HepG2 (cell line): ENCODE measurements around the gene LRP1B.

Experiments
- MYC ChIP-seq: sonication (generic); formaldehyde crosslinking; IDR thresholded peaks from 2 replicates; pipeline ENCODE4 v1.9.0; 2021; ENCODE audit warnings: missing genetic modification reagents, borderline replicate concordance
- NFE2L2 ChIP-seq: fragments of 150-350 bp; IDR thresholded peaks from 2 replicates; pipeline ENCODE4 v1.6.1; 2014; ENCODE audit warnings: low read length
- PCBP1 ChIP-seq: fragments of 200-400 bp; formaldehyde crosslinking; IDR thresholded peaks from 2 replicates; pipeline ENCODE4 v1.6.1; 2017; ENCODE audit warnings: mild to moderate bottlenecking, low read depth, low read length, borderline replicate concordance
- POLR2A ChIP-seq, 2 experiments: IDR thresholded peaks; 2 replicates each; pipeline ENCODE4 v1.6.1; 2011; ENCODE audit warnings: low read depth in 2 of 2, low read length in 2 of 2, mild to moderate bottlenecking in 1 of 2, moderate library complexity in 1 of 2; ENCODE audit not compliant: insufficient read depth in 1 of 2
- ZNF264 ChIP-seq: sonication (generic); formaldehyde crosslinking; IDR thresholded peaks from 2 replicates; pipeline ENCODE4 v1.4.0; 2020; ENCODE audit warnings: missing genetic modification reagents
- ZNF317 ChIP-seq: sonication (generic); formaldehyde crosslinking; IDR thresholded peaks from 2 replicates; pipeline ENCODE4 v1.5.0; 2020; ENCODE audit warnings: mild to moderate bottlenecking, missing genetic modification reagents
- TF ChIP-seq, protein P1 (sequence below): sonication (generic); formaldehyde crosslinking; IDR thresholded peaks from one replicate; pipeline ENCODE4 v1.5.1; 2020; ENCODE audit warnings: mild to moderate bottlenecking, missing genetic modification reagents; ENCODE audit errors: not compliant biosample characterization
- TF ChIP-seq, protein P2 (sequence below): IDR thresholded peaks from 2 replicates; pipeline ENCODE4 v1.6.1; 2016
- TF ChIP-seq, protein P3 (sequence below): IDR thresholded peaks from 2 replicates; pipeline ENCODE4 v1.6.1; 2016; ENCODE audit warnings: missing compliant biosample characterization, missing genetic modification reagents, borderline replicate concordance

DNA sequence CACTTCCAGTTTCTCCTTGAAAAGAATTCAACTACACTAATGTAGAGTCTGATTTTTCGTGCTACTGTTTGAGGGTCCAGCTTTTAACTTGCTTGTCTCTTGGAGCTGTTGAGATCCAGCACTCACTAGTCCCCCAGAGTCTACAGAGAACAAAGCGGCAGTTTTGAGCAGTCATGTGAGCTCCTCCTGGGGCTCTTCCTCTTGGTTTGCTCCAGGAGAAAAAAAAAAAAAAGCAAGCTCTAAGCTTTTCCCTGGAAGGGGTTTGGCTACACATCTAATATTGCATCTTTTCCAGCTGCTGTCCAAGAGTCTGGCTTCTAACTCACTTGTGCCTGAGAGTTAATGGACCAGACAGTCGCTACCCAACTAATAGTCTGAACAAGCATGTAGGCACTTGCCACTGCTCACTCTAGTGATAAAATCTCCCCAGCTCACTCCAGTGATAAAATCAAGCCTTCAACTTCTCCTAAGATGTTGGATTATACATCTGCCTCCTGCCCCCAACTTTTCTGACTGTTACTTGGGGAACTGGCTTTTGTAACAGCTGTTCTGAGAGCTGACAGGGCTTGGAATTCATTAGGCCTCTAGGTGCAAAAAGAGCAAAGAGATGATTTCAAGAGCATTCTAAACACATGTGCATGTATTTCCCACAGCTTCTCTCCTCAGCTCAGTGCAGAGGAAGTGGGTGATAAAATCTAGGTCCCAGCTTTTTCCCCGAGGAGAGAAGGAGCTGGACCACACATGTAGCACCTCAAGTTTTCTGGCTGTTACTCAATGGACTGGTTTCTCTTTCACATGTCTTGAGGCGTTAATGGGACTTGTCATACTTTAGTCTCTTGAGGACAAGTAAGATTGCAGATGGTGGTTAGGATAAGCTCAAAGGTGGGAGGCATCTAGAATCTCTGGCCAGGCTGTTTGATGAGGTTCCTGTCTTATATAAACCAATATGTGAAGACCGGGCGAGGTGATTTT lies 750.5 kb downstream of the LRP1B start:
- TF ChIP-seq POLR2A (IDR thresholded peaks at IDR 0.05; ENCODE audit: insufficient read depth in 1 of 2, low read depth in 2 of 2, low read length in 2 of 2) (no peak), ZNF264 (CRISPR knock-in tag) (no peak), PCBP1 (no peak), NFE2L2 (no peak), ZNF317 (no peak), MYC (CRISPR knock-in tag) (no peak)
- TF ChIP-seq, protein P1, sequence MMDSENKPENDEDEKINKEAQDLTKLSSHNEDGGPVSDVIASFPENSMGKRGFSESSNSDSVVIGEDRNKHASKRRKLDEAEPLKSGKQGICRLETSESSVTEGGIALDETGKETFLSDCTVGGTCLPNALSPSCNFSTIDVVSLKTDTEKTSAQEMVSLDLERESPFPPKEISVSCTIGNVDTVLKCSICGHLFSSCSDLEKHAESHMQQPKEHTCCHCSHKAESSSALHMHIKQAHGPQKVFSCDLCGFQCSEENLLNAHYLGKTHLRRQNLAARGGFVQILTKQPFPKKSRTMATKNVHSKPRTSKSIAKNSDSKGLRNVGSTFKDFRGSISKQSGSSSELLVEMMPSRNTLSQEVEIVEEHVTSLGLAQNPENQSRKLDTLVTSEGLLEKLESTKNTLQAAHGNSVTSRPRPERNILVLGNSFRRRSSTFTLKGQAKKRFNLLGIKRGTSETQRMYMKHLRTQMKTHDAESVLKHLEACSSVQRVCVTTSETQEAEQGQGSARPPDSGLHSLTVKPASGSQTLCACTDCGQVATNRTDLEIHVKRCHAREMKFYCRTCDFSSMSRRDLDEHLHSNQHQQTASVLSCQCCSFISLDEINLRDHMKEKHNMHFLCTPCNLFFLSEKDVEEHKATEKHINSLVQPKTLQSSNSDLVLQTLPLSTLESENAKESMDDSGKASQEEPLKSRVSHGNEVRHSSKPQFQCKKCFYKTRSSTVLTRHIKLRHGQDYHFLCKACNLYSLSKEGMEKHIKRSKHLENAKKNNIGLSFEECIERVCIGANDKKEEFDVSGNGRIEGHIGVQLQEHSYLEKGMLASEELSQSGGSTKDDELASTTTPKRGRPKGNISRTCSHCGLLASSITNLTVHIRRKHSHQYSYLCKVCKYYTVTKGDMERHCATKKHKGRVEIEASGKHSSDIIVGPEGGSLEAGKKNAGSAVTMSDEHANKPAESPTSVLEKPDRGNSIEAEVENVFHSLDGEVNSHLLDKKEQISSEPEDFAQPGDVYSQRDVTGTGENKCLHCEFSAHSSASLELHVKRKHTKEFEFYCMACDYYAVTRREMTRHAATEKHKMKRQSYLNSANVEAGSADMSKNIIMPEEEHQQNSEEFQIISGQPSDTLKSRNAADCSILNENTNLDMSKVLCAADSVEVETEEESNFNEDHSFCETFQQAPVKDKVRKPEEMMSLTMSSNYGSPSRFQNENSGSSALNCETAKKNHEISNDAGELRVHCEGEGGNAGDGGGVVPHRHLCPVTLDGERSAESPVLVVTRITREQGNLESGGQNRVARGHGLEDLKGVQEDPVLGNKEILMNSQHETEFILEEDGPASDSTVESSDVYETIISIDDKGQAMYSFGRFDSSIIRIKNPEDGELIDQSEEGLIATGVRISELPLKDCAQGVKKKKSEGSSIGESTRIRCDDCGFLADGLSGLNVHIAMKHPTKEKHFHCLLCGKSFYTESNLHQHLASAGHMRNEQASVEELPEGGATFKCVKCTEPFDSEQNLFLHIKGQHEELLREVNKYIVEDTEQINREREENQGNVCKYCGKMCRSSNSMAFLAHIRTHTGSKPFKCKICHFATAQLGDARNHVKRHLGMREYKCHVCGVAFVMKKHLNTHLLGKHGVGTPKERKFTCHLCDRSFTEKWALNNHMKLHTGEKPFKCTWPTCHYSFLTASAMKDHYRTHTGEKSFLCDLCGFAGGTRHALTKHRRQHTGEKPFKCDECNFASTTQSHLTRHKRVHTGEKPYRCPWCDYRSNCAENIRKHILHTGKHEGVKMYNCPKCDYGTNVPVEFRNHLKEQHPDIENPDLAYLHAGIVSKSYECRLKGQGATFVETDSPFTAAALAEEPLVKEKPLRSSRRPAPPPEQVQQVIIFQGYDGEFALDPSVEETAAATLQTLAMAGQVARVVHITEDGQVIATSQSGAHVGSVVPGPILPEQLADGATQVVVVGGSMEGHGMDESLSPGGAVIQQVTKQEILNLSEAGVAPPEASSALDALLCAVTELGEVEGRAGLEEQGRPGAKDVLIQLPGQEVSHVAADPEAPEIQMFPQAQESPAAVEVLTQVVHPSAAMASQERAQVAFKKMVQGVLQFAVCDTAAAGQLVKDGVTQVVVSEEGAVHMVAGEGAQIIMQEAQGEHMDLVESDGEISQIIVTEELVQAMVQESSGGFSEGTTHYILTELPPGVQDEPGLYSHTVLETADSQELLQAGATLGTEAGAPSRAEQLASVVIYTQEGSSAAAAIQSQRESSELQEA (CRISPR knock-in tag), result no peak
- TF ChIP-seq, protein P2, sequence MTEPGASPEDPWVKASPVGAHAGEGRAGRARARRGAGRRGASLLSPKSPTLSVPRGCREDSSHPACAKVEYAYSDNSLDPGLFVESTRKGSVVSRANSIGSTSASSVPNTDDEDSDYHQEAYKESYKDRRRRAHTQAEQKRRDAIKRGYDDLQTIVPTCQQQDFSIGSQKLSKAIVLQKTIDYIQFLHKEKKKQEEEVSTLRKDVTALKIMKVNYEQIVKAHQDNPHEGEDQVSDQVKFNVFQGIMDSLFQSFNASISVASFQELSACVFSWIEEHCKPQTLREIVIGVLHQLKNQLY, result no peak
- TF ChIP-seq, protein P3, sequence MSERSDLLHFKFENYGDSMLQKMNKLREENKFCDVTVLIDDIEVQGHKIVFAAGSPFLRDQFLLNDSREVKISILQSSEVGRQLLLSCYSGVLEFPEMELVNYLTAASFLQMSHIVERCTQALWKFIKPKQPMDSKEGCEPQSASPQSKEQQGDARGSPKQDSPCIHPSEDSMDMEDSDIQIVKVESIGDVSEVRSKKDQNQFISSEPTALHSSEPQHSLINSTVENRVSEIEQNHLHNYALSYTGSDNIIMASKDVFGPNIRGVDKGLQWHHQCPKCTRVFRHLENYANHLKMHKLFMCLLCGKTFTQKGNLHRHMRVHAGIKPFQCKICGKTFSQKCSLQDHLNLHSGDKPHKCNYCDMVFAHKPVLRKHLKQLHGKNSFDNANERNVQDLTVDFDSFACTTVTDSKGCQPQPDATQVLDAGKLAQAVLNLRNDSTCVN, result no peak
